HG02973 (cell line): ENCODE measurements around the gene ATP6V0D1.

ENCODE experiments used
- ATAC-seq: cut with Tn5 transposase; IDR thresholded peaks from one replicate; pipeline ENCODE4 v1.9.1; 2021; ENCODE audit warnings: moderate library complexity; ENCODE audit not compliant: unreplicated experiment

ATP6V0D1 gene

GRCh38 chr16:67463691-67464090 lies 17.3 kb downstream of the ATP6V0D1 start:
- ATAC-seq: no peak

GRCh38 chr16:67463059-67463458 lies 17.9 kb downstream of the ATP6V0D1 start:
- ATAC-seq: no peak

- no peak for ATAC-seq
These were observed 18.7 kb downstream of the ATP6V0D1 start for GRCh38 chr16:67462279-67462655.

DNA sequence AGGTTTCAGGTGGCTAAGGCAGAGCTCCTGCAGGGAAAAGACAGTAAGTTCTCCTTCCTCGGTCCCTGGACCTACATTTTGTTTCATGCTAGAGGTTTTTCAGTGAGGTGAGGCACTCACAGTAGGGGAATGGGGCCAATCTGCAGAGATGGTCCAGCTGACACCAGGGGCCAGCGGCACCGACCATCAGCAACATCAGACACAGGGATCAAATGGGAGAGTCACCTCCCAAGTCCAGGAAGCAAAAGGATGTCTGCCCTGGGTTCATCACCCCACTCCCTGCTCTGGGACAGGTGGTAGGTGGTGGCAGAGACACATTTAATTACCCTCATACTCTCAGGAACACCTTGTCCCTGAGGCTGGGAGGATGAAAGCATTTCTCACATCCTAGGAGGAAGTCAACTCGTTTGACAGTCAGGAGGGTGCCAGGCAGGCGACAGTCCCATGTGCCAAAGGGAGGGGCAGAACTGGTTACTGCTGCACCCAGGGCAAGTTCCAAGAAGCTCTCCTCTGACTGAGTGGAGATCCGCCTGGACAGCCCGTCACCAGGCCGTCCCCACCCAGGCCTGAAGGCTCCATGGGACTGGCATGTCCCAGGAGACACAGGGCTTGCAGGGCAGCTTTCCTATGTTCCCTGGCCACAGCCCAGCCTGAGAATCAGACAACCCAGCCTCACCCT lies 19.2 kb downstream of the ATP6V0D1 start:
- no peak for ATAC-seq

DNA sequence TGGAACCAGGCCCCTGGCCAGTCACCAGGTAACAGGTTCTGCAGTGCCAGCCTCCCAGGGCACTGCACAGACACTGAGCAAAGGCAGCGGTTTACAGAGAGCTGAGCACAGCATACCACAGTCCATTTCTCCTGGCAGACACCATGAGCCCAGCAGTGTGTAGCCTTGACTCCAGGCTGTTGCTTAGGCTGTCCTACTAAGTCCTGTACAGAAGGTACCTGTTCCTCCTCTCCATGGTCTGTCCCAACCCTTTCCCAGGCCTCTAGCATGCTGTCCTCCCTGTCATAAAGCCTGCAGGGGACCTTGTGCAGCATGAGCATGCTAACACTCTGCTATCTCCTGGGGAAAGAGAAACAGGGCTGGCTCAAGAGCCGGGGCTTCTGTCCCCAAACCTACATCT lies 20.0 kb downstream of the ATP6V0D1 start:
- no peak for ATAC-seq

GRCh38 chr16:67460168-67460567 lies 20.8 kb downstream of the ATP6V0D1 start:
- ATAC-seq: no peak

DNA sequence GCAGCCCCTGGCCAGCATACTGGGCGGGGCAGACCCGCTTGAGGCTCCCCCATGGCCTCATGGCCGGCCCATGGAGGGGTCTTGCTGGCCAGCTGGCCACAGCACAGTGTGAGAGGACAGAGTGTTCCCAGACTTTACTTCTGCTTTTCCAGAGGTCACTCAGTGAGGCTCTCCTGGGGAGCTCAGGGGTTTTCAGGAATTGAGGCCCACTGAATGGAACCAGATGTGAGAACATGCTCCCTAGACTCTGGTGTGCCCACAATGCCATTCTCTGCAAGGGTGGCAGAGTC lies 21.2 kb downstream of the ATP6V0D1 start:
- no peak for ATAC-seq

GRCh38 chr16:67459066-67459860 lies 21.7 kb downstream of the ATP6V0D1 start:
- no peak for ATAC-seq

DNA sequence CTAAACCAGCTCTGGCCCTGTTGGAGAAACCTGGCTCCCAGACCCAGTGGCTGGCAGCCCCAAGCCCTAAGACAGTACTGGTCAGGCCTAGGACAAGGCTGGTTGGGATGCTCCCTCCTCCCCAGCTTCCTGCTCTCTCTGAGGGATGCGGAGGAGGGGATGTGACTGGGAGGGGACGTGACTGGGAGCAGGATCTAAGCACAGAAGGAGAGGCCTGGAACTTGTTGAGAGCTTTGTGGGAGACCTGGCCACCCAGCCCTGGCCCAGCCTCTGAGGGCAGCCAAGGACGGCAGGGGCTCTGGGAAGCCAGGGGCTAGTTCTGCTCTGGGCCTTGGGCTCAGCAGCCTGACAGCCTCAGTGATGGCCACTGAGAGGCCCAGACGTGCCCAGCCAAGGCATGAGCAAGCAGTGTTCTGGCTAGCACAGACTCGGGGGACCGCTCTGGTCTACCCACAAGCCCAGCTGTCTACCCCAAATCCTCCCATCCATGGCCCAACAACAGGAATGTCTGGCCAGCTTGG lies 22.8 kb downstream of the ATP6V0D1 start:
- no peak for ATAC-seq

DNA sequence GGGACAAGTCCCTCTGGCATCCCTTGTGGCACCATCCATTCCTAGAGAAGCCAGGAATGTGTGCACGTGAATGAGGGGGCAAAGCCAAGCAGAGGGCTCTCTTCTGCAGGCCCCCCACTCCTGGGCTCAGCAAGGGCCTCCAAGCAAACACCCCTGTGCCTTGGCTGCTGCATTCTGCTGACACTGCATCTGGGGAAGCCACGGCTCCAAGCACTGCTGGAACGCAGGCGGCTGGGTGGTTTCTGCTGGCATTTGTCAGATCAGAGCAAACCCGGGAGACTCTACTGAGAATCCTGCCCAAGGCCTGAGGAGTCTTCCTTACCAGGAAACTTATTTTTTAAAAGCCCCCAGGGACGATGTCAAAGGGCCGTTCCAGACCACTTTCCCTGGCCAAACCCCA lies 23.3 kb downstream of the ATP6V0D1 start:
- no peak for ATAC-seq

GRCh38 chr16:67456391-67457081 lies 24.4 kb downstream of the ATP6V0D1 start:
- ATAC-seq: no peak

GRCh38 chr16:67454852-67455251 lies 26.1 kb downstream of the ATP6V0D1 start:
- no peak for ATAC-seq

- ATAC-seq: no peak
These were observed 26.9 kb downstream of the ATP6V0D1 start for GRCh38 chr16:67454104-67454503.

GRCh38 chr16:67451704-67452435 lies 29.1 kb downstream of the ATP6V0D1 start:
- ATAC-seq: no peak

GRCh38 chr16:67451061-67451703 lies 29.8 kb downstream of the ATP6V0D1 start:
- ATAC-seq: no peak

- ATAC-seq: no peak
These were observed 31.2 kb downstream of the ATP6V0D1 start for GRCh38 chr16:67449739-67450138.

- no peak for ATAC-seq
These were observed 31.6 kb downstream of the ATP6V0D1 start for GRCh38 chr16:67449336-67449735.

DNA sequence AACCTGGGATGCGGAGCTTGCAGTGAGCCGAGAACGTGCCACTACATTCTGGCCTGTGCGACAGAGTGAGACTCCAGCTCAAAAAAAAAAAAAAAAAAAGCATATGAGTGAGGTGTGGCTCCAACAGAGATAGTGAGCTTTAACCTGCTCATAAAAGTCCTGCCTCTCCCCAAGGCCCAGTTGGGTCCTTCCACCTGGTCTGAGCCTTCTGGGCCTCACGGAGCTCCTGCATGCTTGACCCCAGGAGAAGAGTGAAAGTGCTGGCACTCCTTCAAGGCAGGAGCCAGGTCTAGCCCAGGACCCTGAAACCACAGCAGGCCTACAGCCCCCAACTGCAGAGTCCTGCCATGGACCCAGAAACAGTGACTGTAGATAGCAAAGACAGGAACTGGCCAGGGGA lies 32.4 kb downstream of the ATP6V0D1 start:
- ATAC-seq: no peak

DNA sequence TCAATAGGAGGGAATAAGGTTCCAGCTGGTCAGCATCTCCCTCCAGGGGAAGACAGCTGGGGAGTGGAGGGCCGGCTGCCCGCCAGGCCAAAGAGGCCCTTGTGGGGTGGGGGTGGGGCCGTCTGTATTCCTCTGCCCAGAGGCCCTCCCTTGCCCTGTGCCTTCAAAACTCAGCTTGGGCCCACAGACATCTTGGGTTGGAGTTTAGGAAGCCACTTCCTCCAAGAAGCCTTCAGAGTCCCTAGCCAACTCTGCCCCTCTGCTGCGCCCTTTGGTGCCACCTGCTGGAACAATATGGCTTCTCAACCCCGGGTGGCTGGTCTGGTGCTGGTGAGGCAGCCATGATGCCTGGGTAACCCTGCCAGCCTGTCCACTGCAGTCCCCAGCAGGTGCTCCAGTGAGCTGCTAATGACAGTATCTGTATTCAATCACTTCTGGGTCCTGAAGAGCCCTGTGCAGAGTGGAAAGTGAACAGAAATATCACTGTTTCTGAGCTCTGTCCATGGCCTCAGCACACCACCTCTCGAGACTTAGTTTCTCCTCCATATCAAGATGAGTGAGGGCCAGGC lies 33.4 kb downstream of the ATP6V0D1 start:
- ATAC-seq: no peak

DNA sequence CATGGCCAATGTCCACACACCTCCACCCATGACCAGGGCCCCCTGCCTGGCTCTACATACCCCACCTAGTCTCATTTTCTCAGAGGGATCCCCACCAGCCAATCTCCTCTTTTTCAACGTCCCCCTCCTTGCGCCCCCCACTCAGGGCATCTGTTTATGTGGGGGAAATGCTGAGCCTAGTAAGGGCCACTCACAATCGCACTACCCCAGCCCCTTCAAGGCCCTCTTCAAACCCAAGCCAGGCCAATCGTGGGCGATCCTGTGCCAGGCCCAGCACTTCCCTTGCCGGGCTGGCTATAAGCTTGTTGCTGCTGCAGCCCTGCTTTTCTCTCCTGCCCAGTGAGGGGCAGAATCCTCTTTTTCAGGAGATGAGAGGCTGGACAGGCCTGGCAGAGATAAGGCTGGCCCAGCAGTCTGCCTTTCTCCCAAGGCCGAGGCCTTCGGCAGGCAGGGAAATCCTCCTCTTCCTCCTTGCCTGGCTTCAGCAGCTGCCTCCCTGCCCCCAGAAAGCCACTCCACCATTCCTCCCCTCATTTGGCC lies 33.9 kb downstream of the ATP6V0D1 start:
- no peak for ATAC-seq
